Measurements from ENCODE around the gene ARHGAP45. TPM values are rescaled to one million over a fixed set of nuclear protein-coding genes. Genes with fewer than 3 reads are reported as not detected.

ARHGAP45 gene
- total and polyA plus RNA-seq, 9 of the 15 experiments (the other 6 are each of a cell fraction or from before 2014, with no cell fraction given), result 0.08 to 22.1 (median 4.2) TPM

DNA sequence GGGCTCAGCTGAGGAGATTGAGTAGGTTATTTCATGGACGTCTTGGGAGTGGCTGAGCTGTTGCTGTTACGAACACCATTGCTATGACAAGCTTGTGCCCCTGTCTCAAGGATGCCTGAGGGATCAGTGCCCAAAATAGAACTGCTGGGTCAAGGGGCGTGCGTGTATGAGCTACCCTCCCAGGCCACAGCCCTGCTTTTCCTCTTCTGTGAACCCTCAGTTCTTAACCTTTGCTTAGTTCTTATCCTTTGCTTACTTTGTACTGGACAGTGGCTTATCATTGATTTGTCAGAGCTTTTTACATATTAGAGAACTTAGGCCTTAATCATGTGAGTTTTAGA, 9.0 kb downstream of the ARHGAP45 start:
- no peak for ATAC-seq
- in situ Hi-C loops (cut with MboI), result no loop called here
- Histone ChIP-seq H2AFZ (ENCODE audit: low read depth, low read length) (peak overlapping the region; percentile 37), H3K9ac (ENCODE audit: insufficient read depth in 1 of 2, low read depth in 2 of 2, low read length in 2 of 2) (peak overlapping the region in 1 of 2 experiments; percentile 50; a peak in 2 of 4 replicates), H4K20me1 (replicated peaks; ENCODE audit: control insufficient read depth, insufficient read depth, low read length) (0 out of 2 replicates have a peak, but pooled peaks cover 3% of the 10 kb centered on the region), H3K4me3 (no peak overlapping the region), H3K4me2 (ENCODE audit: insufficient read depth, low read length) (peak overlapping the region; percentile 82), H3K4me1 (replicated peaks in 1 of 2; ENCODE audit: control insufficient read depth in 2 of 2, insufficient read depth in 2 of 2, low read length in 2 of 2) (peaks cover 32 to 74% of the 10 kb centered on the region in 2 experiments), H3K9me1 (ENCODE audit: control insufficient read depth, insufficient read depth, low read length) (no peaks in the 10 kb centered on the region), H3K27ac (ENCODE audit: extremely low read depth, low read depth, low read length) (peak overlapping the region; percentile 78), H3K9me3 (replicated peaks; ENCODE audit: control insufficient read depth, insufficient read depth, low read depth, low read length) (no peaks in the 10 kb centered on the region), H3K27me3 (ENCODE audit: control insufficient read depth in 2 of 2, insufficient read depth in 2 of 2, low read length in 2 of 2) (no peaks in the 10 kb centered on the region), H3K79me2 (ENCODE audit: control insufficient read depth, insufficient read depth, low read length) (no peaks in the 10 kb centered on the region), H3K36me3 (ENCODE audit: control insufficient read depth, insufficient read depth, low read length) (no peaks in the 10 kb centered on the region)
- no TSS peak for BruUV-seq (replicated peaks)
- no peak for DNase-seq (ENCODE audit: extremely low read depth in 1 of 4, low spot score in 3 of 4)
- 72% methylated on average over 4 of the region's 4 CpGs for WGBS (ENCODE audit: insufficient coverage, low coverage, missing lambda C conversion rate)
- CTCF ChIA-PET (ENCODE audit: low intra/inter-chr PET ratio), result no interaction called here
- intact Hi-C loops (cut with micrococcal nuclease), result no loop called here
- FAIRE-seq, result no peak
- POLR2A ChIA-PET, result interaction anchor here (1.2 to 2.1 kb wide), 8 partner anchors 9 to 193 kb away, joined by 3 to 11 read pairs (median 4); partner anchors contain the start of genes ARHGAP45, CIRBP and GPX4
- TF ChIP-seq, protein P1, sequence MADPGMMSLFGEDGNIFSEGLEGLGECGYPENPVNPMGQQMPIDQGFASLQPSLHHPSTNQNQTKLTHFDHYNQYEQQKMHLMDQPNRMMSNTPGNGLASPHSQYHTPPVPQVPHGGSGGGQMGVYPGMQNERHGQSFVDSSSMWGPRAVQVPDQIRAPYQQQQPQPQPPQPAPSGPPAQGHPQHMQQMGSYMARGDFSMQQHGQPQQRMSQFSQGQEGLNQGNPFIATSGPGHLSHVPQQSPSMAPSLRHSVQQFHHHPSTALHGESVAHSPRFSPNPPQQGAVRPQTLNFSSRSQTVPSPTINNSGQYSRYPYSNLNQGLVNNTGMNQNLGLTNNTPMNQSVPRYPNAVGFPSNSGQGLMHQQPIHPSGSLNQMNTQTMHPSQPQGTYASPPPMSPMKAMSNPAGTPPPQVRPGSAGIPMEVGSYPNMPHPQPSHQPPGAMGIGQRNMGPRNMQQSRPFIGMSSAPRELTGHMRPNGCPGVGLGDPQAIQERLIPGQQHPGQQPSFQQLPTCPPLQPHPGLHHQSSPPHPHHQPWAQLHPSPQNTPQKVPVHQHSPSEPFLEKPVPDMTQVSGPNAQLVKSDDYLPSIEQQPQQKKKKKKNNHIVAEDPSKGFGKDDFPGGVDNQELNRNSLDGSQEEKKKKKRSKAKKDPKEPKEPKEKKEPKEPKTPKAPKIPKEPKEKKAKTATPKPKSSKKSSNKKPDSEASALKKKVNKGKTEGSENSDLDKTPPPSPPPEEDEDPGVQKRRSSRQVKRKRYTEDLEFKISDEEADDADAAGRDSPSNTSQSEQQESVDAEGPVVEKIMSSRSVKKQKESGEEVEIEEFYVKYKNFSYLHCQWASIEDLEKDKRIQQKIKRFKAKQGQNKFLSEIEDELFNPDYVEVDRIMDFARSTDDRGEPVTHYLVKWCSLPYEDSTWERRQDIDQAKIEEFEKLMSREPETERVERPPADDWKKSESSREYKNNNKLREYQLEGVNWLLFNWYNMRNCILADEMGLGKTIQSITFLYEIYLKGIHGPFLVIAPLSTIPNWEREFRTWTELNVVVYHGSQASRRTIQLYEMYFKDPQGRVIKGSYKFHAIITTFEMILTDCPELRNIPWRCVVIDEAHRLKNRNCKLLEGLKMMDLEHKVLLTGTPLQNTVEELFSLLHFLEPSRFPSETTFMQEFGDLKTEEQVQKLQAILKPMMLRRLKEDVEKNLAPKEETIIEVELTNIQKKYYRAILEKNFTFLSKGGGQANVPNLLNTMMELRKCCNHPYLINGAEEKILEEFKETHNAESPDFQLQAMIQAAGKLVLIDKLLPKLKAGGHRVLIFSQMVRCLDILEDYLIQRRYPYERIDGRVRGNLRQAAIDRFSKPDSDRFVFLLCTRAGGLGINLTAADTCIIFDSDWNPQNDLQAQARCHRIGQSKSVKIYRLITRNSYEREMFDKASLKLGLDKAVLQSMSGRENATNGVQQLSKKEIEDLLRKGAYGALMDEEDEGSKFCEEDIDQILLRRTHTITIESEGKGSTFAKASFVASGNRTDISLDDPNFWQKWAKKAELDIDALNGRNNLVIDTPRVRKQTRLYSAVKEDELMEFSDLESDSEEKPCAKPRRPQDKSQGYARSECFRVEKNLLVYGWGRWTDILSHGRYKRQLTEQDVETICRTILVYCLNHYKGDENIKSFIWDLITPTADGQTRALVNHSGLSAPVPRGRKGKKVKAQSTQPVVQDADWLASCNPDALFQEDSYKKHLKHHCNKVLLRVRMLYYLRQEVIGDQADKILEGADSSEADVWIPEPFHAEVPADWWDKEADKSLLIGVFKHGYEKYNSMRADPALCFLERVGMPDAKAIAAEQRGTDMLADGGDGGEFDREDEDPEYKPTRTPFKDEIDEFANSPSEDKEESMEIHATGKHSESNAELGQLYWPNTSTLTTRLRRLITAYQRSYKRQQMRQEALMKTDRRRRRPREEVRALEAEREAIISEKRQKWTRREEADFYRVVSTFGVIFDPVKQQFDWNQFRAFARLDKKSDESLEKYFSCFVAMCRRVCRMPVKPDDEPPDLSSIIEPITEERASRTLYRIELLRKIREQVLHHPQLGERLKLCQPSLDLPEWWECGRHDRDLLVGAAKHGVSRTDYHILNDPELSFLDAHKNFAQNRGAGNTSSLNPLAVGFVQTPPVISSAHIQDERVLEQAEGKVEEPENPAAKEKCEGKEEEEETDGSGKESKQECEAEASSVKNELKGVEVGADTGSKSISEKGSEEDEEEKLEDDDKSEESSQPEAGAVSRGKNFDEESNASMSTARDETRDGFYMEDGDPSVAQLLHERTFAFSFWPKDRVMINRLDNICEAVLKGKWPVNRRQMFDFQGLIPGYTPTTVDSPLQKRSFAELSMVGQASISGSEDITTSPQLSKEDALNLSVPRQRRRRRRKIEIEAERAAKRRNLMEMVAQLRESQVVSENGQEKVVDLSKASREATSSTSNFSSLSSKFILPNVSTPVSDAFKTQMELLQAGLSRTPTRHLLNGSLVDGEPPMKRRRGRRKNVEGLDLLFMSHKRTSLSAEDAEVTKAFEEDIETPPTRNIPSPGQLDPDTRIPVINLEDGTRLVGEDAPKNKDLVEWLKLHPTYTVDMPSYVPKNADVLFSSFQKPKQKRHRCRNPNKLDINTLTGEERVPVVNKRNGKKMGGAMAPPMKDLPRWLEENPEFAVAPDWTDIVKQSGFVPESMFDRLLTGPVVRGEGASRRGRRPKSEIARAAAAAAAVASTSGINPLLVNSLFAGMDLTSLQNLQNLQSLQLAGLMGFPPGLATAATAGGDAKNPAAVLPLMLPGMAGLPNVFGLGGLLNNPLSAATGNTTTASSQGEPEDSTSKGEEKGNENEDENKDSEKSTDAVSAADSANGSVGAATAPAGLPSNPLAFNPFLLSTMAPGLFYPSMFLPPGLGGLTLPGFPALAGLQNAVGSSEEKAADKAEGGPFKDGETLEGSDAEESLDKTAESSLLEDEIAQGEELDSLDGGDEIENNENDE (IDR thresholded peaks at IDR 0.05; ENCODE audit: low read depth, low read length), result no peak
- TF ChIP-seq ZFX (CRISPR knock-in tag; IDR thresholded peaks at IDR 0.05), result 0 out of 2 replicates have a peak, but pooled peaks have one; percentile 4
